Measurements from ENCODE around the gene TAGLN.
A peak's percentile ranks its signal among the peaks of the same experiment; 100 is the strongest.

The TAGLN gene

DNA sequence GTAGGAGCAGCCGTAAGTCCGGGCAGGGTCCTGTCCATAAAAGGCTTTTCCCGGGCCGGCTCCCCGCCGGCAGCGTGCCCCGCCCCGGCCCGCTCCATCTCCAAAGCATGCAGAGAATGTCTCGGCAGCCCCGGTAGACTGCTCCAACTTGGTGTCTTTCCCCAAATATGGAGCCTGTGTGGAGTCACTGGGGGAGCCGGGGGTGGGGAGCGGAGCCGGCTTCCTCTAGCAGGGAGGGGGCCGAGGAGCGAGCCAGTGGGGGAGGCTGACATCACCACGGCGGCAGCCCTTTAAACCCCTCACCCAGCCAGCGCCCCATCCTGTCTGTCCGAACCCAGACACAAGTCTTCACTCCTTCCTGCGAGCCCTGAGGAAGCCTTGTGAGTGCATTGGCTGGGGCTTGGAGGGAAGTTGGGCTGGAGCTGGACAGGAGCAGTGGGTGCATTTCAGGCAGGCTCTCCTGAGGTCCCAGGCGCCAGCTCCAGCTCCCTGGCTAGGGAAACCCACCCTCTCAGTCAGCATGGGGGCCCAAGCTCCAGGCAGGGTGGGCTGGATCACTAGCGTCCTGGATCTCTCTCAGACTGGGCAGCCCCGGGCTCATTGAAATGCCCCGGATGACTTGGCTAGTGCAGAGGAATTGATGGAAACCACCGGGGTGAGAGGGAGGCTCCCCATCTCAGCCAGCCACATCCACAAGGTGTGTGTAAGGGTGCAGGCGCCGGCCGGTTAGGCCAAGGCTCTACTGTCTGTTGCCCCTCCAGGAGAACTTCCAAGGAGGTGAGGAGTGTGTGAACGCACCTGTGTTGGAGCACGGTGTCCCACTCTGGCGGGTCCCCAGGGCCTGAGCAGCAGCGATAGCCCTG is at the start of gene TAGLN:
TSS of gene TAGLN (plus strand) at position 318 of the 863 bp plus-strand sequence. CDS start 3,644 bp downstream, outside the sequence.
- no peak for DNase-seq (ENCODE audit: extremely low read depth in 1 of 2, low read depth in 1 of 2)

DNA sequence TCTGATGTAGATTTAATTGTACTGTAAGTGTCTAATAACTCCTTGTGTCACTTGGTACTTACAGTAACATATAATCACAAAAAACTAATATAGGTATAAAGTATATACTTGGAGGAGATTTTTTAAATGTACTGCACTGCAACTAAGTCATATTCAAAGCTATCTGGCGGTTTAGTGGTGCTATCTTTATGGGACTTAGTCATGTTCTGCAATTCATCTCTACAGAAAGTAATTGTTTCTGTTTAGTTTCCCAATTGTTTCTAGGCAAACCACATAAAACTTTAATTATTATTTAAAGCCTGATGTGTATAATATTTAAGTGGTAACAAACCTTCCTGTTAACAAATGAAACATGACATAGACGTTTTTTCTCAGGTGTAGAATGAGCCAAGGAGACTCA is 47.1 kb upstream of the TAGLN start:
- DNase-seq (ENCODE audit: extremely low read depth in 1 of 2, low read depth in 1 of 2), result no peak

DNA sequence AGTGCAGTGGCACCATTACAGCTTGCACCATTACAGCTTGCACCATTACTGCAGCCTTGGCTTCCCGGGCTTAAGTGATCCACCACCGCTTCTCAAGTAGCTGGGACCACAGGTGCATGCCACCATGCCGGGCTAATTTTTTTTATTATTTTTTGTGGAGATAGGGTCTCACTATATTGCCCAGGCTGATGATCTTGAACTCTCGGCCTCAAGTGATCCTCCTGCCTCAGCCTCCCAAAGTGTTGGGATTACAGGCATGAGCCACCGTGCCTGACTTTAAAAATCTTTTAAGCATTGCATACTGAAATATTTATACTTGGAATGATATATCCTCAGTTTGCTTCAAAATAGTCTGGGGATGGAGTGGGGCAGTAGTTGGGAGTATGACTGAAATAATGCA is 44.7 kb upstream of the TAGLN start:
- no peak for DNase-seq (ENCODE audit: extremely low read depth in 1 of 2, low read depth in 1 of 2)

DNA sequence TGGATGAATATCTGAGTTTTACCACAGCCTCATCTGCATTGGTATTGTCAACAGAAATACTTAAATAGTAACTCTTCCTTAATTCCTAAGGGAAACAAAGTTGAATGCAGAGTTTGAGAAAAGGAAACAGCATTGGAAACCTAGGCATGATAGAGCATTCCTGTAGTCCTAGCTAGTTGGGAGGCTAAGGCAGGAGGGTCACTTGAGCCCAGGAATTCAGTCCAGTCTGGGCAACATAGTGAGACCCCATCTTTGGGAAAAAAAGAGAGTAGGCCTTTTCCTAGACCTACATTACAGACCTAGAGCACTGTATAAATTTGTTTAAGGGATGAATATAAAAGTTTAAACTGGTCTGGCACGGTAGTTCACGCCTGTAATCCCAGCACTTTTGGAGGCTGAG is 41.7 kb upstream of the TAGLN start:
- DNase-seq (ENCODE audit: extremely low read depth in 1 of 2, low read depth in 1 of 2), result no peak

DNA sequence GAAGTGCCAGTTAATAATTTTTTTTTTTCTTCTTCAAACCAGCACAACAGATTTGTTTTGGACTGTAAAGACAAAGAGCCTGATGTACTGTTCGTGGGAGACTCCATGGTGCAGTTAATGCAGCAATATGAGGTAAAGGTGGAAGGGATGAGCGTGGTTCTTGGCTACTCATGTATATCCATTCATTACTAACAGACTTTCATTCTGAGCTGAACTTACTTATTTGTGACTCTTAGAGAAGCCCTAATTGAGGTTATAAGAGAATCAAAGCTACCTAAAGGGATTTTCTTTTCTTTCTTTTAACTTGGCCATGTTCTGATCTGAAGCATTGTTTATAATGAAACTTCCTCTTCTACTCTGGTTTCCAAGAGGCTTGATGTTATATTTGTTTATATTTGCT is 39.3 kb upstream of the TAGLN start:
- DNase-seq (ENCODE audit: extremely low read depth in 1 of 2, low read depth in 1 of 2), result no peak

DNA sequence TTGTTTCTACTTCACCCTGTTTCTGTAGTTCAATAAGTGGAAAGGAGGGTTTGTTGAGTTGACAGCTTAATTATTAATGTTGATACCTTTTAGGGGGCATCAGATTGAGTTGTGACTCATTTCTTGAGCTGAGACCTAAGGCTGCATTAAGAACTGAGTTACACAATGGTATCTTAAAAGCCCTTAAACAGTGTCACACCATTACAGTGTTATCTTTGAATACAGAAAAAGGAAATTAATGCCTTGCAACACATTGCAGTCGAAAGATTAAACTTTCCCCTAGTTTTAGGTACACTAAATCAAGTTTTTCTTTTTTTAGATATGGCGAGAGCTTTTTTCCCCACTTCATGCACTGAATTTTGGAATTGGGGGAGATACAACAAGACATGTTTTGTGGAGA is 38.3 kb upstream of the TAGLN start:
- DNase-seq (ENCODE audit: extremely low read depth in 1 of 2, low read depth in 1 of 2), result no peak

DNA sequence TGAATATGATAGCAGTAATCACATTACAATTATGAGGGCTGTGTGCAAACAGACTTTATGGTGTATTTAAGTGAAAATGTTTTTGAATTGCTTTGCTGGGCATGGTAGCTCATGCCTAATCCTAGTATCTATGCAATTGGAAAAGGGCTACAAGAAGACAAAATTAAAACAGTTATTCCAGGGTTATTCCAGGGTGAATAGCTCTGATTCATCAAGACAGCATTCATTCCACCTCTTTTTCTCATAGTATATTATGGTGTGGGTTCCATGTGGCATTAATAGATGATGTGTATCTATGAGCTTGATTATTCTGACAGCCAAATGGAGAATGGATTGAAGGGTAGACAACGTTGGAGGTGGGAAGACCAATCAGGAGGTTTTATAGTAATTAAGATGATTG is 32.7 kb upstream of the TAGLN start:
- no peak for DNase-seq (ENCODE audit: extremely low read depth in 1 of 2, low read depth in 1 of 2)

DNA sequence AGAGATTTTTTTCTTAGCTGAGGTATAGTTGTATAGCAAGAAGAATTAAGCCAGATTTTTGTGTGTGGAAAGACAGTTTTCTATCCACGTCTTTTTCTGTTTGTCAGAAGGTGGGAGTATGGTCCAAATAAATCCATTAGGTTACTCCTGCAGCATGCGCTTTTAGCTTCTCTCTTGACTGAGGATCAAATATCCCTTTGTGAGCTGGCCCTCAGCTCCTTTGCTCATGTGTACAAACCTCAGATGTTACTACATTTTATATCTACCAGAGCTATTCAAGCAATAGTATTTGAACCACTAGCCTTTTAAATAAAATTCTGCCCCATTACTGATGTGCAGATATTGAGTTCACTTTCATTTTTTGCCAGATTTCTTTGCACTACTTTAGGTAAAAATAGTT is 29.4 kb upstream of the TAGLN start:
- DNase-seq (ENCODE audit: extremely low read depth in 1 of 2, low read depth in 1 of 2), result no peak

DNA sequence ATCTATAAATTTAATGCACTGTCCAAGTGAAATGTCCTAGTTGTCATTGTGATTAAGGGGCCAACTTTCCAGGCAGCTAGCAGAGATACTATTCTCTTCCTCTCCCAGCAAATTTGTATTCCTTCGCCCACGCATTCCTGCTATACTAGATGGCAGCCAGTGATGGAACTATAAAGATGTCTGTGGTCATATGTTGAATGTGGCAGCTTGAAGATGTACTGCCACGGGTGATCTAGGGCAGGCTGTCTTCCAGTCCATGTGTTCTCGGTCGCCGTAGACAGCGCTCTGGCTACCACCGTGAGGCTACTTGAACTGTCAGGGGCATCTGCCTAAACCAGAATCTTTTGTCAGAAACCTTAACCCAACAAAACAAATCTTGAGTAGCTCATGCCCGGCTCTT is 29.0 kb upstream of the TAGLN start:
- DNase-seq (ENCODE audit: extremely low read depth in 1 of 2, low read depth in 1 of 2), result no peak

DNA sequence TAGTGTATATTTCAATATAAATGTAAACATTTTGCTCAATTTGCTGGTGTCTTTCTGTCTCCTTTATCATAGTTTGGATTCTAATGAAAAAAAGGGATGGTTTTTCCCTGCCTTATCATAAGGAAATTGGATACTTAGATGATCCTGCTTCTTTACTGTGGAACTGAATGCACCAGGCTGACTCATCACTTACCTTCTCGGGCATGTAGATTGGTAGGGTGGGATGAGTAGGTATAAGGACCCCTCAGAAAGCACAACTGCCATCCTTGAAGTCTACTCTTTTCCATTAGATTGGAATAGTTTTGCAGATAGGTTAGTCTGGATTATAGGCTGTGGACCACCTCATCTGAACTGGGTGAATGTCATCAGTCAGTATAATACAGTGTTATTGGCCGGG is 28.2 kb upstream of the TAGLN start:
- no peak for DNase-seq (ENCODE audit: extremely low read depth in 1 of 2, low read depth in 1 of 2)

DNA sequence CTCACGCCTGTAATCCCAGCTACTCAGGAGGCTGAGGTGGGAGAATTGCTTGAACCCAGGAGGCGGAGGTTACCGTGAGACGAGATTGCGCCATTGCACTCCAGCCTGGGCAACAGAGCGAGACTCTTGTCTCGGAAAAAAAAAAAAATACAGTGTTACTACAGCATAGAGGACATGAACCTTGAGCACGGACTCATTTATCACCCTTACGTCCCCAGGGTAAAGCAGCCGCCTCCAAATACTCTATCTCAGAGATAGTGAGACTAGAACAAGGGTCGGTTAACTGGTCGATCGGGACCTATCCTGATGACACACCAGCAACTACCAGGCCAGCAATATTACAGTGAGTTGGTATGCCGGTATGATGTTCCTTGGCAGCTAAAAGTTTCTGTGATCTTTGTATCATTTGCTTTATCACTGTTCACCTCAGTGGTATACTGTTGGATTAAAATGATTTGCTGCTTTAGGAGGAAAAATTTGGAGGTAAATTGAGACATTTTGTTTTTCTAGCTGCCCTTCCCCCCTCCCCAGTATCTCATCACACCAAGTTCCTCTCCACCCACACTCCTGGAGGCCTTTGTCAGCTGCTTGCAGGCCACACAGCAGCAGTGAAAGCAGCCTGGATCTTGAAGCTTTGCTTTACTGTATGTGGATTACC is 27.6 kb upstream of the TAGLN start:
- no peak for DNase-seq (ENCODE audit: extremely low read depth in 1 of 2, low read depth in 1 of 2)

DNA sequence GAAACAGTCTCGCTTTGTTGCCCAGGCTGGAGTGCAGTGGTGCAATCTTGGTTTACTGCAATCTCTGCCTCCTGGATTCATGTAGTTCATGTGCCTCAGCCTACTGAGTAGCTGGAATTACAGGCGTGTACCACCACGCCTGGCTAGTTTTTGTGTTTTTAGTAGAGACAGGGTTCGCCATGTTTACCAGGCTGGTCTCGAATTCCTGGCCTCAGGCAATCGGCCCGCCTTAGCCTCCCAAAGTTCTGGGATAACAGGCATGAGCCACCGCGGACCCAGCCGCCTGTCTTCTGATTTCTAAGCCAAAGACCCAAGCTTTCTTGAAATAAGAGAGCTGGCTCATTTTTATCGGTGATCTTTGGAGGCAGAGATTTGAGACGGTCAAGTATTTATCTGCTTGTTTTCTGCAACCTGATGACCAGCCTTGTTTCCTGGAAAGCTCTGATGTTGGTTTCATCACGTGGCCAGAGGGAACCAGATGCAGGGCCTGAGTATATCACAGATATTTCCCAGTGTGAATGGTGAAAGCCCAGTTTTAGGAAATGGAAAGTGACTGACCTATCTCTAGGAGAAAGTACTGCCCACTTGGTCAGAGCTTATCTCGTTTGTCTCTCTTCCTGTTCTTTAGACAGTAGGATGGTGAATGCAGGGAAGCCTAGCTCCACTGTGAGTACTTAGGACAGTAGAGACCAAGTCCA is 26.3 kb upstream of the TAGLN start:
- no peak for DNase-seq (ENCODE audit: extremely low read depth in 1 of 2, low read depth in 1 of 2)

DNA sequence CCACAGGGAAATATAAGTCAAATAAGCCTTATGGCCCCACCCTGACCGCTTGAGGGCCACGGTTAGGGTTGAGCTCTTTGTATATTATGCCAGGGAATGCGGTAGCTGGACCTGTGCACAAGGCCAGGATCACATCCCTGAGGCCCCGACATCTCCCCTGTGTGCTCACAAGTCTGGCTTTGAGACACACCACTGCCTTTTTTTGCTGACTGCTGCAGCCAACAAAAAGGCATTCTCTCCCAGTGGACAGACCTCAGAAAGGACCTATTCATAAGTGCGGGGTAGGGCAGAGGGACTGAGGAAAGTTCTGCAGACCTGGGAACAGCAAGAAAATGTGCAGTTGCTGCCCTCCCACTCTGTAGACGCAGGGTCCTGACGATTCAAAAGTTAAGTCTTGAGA is 24.1 kb upstream of the TAGLN start:
- no peak for DNase-seq (ENCODE audit: extremely low read depth in 1 of 2, low read depth in 1 of 2)

DNA sequence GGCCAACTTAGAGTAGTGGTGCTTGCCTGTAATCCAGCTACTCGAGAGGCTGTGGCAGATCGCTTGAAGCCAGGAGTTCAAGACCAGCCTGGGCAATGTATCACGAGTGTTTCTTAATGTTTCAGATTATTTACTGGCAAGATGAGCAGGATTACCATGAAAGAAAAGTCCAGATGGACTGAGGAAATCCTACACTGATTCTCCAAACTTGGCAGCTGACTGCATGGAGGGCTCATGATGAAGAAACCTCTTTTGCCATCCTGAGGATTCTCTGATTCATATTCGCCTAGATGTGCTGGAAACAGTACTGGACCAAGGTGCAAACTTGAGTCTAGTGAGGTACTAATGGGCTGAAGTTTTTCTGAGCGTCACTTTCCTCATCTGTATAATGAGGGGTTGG is 23.4 kb upstream of the TAGLN start:
- no peak for DNase-seq (ENCODE audit: extremely low read depth in 1 of 2, low read depth in 1 of 2)

DNA sequence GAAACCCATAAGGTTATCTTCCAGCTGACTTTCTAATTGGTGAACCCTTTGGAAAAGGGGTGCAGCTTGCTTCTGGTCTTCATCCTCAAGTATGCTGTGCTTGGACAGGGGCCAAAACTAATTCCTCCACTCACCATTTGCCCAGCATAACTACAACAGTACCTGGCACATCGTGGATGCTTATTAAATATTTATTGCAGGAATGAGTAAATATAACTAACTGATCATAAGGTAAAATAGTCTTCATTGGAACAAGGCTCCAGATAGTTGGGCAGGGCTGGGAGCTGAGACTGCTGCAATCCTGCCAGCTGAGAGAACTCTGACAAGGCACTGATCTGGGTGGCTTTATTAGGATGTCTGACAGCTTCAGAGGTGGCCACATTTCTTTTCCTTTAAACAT is 23.0 kb upstream of the TAGLN start:
- DNase-seq (ENCODE audit: extremely low read depth in 1 of 2, low read depth in 1 of 2), result no peak

DNA sequence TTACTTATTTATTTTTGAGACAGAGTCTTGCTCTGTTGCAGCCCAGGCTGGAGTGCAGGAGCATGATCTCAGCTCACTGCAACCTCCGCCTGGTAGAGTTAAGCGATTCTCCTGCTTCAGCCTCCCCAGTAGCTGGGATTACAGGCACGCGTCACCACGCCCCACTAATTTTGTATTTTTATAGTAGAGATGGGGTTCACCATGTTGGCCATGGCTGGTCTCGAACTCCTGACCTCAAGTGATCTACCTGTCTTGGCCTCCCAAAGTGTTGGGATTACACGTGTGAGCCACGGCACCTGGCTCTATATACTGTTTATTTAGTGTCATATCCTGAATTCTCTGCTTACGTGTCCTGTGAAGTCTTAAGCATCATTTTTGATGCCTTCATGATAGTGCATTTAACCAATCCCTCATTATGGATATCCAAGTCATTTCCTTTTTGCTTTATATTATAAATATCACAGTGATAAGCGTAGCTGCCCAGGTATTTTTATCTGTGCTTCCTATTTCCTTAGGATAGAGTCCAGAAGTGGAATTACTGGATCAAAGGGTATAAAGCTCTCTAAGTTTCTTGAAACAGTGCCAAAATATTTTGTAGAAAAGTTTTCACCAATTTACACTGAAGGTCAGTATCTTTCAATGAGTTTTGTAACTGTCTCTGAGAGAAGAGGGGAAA is 21.5 kb upstream of the TAGLN start:
- no peak for DNase-seq (ENCODE audit: extremely low read depth in 1 of 2, low read depth in 1 of 2)

DNA sequence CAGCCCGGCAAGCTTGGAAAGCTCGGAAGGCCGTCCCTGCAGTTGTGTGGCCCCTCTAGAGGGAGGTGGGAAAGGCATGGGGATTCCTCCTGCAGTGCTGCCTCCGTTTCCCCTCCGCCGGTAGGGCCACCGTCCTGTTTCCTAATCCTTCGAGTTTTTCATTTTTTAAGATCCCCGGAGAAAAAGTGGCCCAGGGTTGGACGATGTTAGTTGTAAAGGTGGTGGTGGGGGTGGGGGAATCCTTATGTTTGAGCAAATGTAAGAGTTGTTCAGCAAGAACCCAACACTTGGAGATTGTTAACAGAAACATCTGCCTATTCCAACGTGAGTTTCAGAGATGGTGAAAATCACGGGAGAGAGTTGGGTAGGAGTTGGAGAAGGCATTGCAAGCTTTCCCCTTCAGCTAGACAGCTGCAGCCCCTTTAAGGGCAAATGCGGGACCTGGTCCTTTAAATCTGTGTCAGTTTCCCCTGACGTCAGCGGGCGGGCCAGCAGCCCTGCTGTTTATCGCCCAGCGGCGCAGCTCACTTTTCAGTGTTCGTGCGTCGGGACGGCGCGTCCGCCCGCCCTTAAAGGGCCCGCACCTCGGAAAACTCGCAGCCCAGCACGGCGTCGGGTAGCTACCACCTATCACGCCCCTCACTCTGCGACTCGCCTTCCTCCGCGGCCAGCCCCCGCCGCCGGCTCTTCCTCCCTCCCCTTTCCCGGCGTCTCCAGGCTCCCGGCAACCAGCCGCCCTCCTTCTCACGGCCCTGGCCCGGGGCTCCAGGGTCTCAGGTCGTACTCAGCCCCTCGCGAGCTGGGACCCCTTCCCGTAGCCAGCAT is 20.7 kb upstream of the TAGLN start, which contains the start of gene SIDT2:
TSS of gene SIDT2 (plus strand) at position 534 of the 825 bp plus-strand sequence. CDS start 521 bp downstream, outside the sequence.
- peak; percentile 68 to 84 for DNase-seq (ENCODE audit: extremely low read depth in 1 of 2, low read depth in 1 of 2)

DNA sequence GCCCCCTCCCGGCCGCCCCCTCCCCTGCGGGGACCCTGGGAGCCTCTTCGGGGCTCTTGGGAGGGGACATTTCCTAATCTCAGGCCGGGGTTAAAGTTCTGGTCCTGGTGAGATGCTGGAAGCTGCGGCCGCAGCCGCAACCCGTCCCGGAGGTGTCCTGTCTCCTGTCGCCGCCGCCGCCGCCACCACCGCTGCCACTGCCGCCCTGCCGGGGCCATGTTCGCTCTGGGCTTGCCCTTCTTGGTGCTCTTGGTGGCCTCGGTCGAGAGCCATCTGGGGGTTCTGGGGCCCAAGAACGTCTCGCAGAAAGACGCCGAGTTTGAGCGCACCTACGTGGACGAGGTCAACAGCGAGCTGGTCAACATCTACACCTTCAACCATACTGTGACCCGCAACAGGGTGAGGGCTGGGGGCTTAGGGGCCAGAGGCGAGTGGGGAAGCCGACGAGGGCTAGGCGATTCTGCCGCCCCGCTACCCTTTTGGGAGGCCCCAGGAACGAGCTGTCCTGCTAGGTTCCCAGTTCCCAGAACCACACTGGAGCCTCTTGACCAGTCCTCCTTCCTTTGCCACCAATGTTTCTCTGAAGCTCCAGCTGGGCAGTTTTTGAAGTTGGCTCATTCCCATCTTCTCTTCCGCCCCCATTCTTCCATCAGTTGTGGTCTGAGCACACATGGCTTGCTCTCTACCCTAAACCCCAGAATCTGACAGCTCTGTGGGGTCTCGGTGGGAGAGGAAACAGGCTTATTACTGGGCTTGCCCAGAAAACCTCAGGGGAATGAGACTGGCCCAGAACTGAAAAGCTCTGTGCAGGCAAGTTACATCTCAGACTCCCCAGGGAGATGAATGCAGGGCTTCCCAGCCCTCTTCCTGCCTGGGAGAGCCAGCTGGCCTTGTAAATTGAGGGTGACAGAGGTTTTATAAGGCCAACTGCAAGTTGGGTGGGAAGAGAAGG is 19.8 kb upstream of the TAGLN start:
- DNase-seq (ENCODE audit: extremely low read depth in 1 of 2, low read depth in 1 of 2), result peak in 1 of 2 donors; percentile 37

DNA sequence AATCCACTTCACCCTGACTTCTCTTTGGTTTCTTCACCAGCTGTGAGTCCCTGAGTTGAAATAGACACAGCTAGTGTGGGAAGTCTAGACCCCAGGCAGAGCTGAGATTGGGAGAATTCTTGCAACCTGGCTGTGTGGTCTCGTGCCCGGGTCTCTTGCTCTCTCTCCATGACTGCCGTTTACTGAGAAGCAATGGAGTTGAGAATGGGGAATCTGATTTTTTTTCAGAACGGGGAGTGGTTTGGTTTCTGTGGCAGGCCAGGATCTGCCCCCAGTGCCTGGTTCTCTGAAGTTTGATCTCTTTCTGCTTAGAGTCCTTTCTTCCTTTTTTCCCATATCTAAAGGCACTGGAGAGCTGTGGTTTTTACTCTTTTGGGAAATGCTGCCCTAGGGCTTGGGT is 19.1 kb upstream of the TAGLN start:
- no peak for DNase-seq (ENCODE audit: extremely low read depth in 1 of 2, low read depth in 1 of 2)

All from activated CD8-positive, alpha-beta memory T cell treated with anti-CD3 and anti-CD28 coated beads for 1 hour (primary cell).